Measurements from ENCODE around the gene SMIM12. TPM values are rescaled to one million over a fixed set of nuclear protein-coding genes. Genes with fewer than 3 reads are reported as not detected.

Gene SMIM12
- total RNA-seq, 1 donor, result 24.6 TPM

DNA sequence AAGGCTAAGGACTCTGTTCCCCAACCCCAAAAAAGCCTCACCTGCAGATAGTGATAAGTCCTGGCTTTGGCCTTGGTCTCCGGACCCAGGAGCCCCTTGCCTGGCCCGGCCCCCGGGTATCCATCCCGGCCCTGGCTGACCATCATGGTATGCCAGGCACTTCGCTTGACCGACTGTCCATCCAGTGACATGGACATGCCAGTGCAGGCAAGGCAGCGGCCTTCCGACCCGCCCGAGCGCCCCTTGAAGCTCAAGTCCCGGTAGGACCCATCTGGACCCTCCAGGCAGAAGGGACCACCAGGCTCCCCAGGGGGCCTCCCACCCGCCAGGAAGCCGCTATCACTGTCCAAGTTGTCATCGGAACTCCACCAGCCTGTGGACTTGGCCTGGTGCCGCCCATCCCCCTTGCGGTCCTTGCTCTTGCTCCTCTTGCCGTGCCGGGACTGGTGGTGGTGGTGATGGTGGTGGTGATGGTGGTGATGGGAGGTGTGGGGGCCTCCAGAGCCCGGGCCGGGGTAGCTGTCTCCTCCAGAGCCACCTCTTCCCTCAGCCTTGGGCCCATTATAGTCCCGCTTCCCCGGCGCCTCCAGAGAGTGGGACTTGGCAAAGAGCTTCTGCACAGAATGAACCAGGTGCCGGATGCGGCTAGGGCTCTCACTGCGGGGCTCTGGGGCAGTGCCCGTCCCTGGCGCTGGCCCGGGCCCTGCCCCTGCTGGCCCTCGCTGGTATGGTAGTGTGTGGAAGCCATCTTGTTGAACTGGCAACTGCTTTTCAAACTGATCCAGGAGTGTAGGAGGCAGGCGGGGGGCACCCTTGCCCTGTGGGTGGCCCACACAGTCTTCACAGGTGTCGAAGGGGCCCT is 44.9 kb upstream of the SMIM12 start:
- DNase-seq (ENCODE audit: low read depth), result no peak
- no peak overlapping the region for H3K4me3 ChIP-seq (ENCODE audit: low read depth, low read length)
- TF ChIP-seq, protein P1, sequence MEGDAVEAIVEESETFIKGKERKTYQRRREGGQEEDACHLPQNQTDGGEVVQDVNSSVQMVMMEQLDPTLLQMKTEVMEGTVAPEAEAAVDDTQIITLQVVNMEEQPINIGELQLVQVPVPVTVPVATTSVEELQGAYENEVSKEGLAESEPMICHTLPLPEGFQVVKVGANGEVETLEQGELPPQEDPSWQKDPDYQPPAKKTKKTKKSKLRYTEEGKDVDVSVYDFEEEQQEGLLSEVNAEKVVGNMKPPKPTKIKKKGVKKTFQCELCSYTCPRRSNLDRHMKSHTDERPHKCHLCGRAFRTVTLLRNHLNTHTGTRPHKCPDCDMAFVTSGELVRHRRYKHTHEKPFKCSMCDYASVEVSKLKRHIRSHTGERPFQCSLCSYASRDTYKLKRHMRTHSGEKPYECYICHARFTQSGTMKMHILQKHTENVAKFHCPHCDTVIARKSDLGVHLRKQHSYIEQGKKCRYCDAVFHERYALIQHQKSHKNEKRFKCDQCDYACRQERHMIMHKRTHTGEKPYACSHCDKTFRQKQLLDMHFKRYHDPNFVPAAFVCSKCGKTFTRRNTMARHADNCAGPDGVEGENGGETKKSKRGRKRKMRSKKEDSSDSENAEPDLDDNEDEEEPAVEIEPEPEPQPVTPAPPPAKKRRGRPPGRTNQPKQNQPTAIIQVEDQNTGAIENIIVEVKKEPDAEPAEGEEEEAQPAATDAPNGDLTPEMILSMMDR (IDR thresholded peaks at IDR 0.05; ENCODE audit: insufficient read depth, low read depth, low read length), result no peak

DNA sequence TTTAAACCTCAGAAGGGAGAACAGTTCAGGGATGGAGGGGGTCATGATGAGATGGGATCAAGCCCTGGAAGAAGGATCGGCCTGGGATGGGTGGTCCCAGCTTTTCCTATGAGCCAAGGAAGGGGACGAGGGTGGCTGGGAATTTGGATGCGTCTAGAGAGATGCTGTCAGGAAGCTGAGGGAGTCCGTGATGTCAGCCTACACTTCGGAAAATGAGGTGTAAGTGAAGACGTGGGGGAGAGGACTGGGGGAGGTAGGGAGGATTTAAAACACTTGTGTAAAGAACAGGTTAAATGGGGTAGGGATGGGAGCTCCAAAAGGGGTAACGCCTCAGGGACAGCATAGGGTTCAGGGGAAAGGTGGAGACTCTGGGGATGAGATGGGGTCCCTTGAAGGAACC is 42.4 kb upstream of the SMIM12 start:
- TF ChIP-seq, protein P1 (IDR thresholded peaks at IDR 0.05; ENCODE audit: insufficient read depth, low read depth, low read length), result no peak
- DNase-seq (ENCODE audit: low read depth), result no peak
- no peak overlapping the region for H3K4me3 ChIP-seq (ENCODE audit: low read depth, low read length)

DNA sequence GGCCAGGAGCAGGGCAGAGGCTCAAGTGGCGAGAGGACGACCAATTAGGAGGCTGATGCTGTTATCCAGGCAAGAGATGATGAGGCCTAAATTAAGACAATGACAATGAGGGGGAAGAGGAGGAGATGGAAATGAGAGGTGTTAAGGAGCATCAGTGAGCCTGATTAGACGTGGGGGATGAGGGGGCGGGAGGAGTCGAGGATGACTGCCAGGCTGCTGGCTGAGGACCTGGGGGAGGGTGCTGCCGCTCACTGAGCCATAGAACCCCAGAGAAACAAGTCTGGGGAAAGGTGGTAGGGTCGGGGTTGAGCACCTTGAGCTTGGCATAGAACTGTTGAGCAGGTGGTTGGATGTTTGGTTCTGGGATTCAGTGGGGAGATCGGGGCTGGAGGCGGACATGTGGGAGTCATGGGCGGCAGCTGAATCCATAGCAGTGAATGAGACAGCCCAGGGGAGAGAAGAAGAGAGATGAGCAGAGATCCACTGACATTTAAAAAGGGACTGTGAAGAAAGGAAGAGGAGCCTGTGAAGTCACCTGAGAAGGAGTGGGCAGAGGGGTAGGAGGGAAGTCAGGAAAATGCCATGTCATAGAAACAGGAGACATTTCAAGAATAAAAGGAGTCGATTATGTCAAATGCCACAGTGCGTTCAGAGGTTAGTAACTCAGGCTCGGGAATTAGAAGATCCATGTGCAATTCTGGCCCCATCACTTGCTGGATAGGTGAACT is 41.4 kb upstream of the SMIM12 start:
- TF ChIP-seq, protein P1 (IDR thresholded peaks at IDR 0.05; ENCODE audit: insufficient read depth, low read depth, low read length), result no peak
- H3K4me3 ChIP-seq (ENCODE audit: low read depth, low read length), result no peak overlapping the region
- DNase-seq (ENCODE audit: low read depth), result no peak

DNA sequence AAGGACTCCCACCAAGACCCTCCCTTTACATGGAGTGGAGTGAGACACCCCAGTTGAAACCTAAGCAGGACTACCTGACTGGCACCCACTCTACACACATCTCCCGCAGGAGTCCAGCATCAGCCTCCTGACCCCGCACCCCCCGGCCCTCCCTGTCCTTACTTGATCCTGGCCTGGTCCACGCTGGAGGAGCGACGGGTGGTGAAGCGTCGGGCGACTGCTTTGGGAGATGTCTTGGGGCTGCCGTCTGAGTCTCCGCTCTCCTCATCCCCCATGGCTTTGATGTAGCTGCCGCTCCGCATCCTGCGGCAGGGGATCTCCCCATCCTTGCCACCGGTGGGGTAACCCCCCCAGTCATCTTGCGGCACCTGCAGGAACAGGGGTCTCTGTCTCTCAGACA is 40.4 kb upstream of the SMIM12 start:
- H3K4me3 ChIP-seq (ENCODE audit: low read depth, low read length), result no peak overlapping the region
- TF ChIP-seq, protein P1 (IDR thresholded peaks at IDR 0.05; ENCODE audit: insufficient read depth, low read depth, low read length), result no peak
- no peak for DNase-seq (ENCODE audit: low read depth)

DNA sequence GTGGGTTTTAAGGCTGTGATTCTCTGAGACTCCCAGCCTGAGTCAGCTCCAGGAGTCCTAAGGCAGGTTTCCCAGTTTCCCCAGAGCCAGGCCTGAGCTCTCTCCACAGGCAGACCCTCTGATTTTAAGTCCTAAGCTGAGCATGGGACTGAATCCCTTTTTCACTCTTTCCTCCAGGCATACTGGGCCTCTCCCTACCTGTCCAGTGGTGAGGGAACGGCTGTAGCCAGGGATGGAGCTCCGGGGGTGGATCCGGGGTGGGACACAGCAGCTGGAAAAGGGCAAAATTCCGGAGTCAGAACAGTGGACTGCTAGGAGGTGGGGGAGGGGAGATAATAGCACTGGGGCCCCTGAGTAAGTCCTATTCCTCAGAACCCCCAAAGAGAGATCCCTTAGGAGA is 39.9 kb upstream of the SMIM12 start:
- TF ChIP-seq, protein P1 (IDR thresholded peaks at IDR 0.05; ENCODE audit: insufficient read depth, low read depth, low read length), result no peak

DNA sequence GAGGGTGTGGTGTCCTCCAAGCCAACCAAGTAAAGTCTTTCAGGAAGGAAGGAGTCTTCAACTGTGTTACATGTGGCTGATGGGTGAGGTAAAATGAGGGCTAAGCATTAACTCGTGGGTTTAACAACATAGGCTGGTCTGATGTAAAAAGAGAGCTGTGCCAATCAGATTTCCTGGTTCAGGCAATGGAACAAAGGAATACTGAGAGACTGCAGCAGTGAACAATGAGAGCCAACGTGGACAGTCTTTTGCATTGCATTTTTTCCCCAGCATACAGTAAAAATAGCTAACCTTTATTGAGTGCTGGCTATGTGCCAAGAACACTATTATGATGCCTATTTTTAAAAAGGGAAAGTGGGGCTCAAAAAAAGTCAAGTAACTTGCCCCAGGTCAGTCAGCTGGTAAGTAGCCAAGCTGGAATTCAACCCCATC is 38.8 kb upstream of the SMIM12 start:
- TF ChIP-seq, protein P1 (IDR thresholded peaks at IDR 0.05; ENCODE audit: insufficient read depth, low read depth, low read length), result no peak
- no peak for DNase-seq (ENCODE audit: low read depth)
- H3K4me3 ChIP-seq (ENCODE audit: low read depth, low read length), result no peak overlapping the region

More for the DNA sequence above, 39.9 kb upstream of the SMIM12 start:
- H3K4me3 ChIP-seq (ENCODE audit: low read depth, low read length), result no peak overlapping the region
- DNase-seq (ENCODE audit: low read depth), result no peak

All from fibroblast of villous mesenchyme (primary cell).